ENCODE results near the gene PDE11A. TPM values are rescaled to one million over a fixed set of nuclear protein-coding genes. Genes with fewer than 3 reads are reported as not detected.
A peak's percentile ranks its signal among the peaks of the same experiment; 100 is the strongest.

Gene PDE11A
- total and polyA plus RNA-seq, 9 donors, result 0.15 to 2.0 (median 0.42) TPM; not detected in 1

DNA sequence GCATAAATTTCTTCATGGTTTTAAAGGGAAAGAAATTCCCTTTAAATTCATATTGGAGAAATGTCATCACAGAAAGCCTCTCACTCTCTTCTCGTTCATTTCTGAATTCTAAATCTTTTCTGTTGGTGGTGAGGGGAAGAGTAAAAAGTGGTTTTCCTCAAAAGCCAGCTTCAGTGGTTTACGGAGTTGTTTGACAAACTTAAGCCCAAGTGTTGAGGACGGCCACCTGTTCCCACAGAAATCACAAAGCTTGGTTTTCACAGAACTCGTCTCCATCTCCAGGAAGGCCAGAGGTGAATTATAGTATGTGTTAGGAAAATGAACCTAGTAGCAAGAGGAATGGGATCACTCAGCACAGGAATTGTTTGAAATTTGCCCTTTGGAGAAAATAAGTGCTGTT is 316.2 kb downstream of the PDE11A start:
- no peaks in the 10 kb centered on the region for H3K9me3 ChIP-seq
- H3K27me3 ChIP-seq, result no peaks in the 10 kb centered on the region
- no peak for DNase-seq
- H3K4me3 ChIP-seq, result no peak overlapping the region
- no peaks in the 10 kb centered on the region for H3K36me3 ChIP-seq
- peaks cover 17% of the 10 kb centered on the region for H3K4me1 ChIP-seq (ENCODE audit: insufficient read depth)
- TF ChIP-seq POLR2A (IDR thresholded peaks at IDR 0.05), result no peak
- TF ChIP-seq, protein P1, sequence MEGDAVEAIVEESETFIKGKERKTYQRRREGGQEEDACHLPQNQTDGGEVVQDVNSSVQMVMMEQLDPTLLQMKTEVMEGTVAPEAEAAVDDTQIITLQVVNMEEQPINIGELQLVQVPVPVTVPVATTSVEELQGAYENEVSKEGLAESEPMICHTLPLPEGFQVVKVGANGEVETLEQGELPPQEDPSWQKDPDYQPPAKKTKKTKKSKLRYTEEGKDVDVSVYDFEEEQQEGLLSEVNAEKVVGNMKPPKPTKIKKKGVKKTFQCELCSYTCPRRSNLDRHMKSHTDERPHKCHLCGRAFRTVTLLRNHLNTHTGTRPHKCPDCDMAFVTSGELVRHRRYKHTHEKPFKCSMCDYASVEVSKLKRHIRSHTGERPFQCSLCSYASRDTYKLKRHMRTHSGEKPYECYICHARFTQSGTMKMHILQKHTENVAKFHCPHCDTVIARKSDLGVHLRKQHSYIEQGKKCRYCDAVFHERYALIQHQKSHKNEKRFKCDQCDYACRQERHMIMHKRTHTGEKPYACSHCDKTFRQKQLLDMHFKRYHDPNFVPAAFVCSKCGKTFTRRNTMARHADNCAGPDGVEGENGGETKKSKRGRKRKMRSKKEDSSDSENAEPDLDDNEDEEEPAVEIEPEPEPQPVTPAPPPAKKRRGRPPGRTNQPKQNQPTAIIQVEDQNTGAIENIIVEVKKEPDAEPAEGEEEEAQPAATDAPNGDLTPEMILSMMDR (IDR thresholded peaks at IDR 0.05), result no peak
- TF ChIP-seq EP300 (IDR thresholded peaks at IDR 0.05), result no peak
- intact Hi-C loops (cut with DNase I), result loop anchor here in 2 of 4 donors (5.0 to 10.0 kb wide), 3 partner anchors 152 to 592 kb away; no protein-coding TSS in a partner anchor
- 17 to 46% (median 41%) methylated on average over 4 of the region's 4 CpGs for WGBS, 3 donors
- peak overlapping the region in 1 of 2 donors; percentile 76 for H3K27ac ChIP-seq

GRCh38 chr2:177754492-177754873 is 318.1 kb downstream of the PDE11A start:
- intact Hi-C loops (cut with DNase I), result loop anchor here in 1 of 4 donors (10.0 kb wide), 2 partner anchors 150 to 590 kb away; no protein-coding TSS in a partner anchor
- 3 to 6% (median 5%) methylated on average over 4 of the region's 4 CpGs for WGBS, 3 donors
- Histone ChIP-seq H3K27ac (peak overlapping the region; percentile 30 to 76), H3K36me3 (no peaks in the 10 kb centered on the region), H3K4me3 (no peak overlapping the region), H3K27me3 (no peaks in the 10 kb centered on the region), H3K9me3 (no peaks in the 10 kb centered on the region), H3K4me1 (ENCODE audit: insufficient read depth) (peaks cover 17% of the 10 kb centered on the region)
- TF ChIP-seq, protein P1 (IDR thresholded peaks at IDR 0.05), result no peak
- TF ChIP-seq POLR2A (IDR thresholded peaks at IDR 0.05) (no peak), EP300 (IDR thresholded peaks at IDR 0.05) (no peak)
- peak; percentile 25 to 57 (median 39) for DNase-seq

- Histone ChIP-seq H3K9me3 (no peaks in the 10 kb centered on the region), H3K4me1 (ENCODE audit: insufficient read depth) (peaks cover 17% of the 10 kb centered on the region), H3K4me3 (no peak overlapping the region), H3K27ac (peak overlapping the region in 1 of 2 donors; percentile 76), H3K36me3 (no peaks in the 10 kb centered on the region), H3K27me3 (no peaks in the 10 kb centered on the region)
- TF ChIP-seq EP300 (IDR thresholded peaks at IDR 0.05) (peak; percentile 71), POLR2A (IDR thresholded peaks at IDR 0.05) (no peak)
- TF ChIP-seq, protein P1 (IDR thresholded peaks at IDR 0.05), result no peak
- WGBS, 3 donors, result 5 to 15% (median 12%) methylated on average over 5 of the region's 5 CpGs
- intact Hi-C loops (cut with DNase I), result loop anchor here in 1 of 4 donors (10.0 kb wide), 2 partner anchors 149 to 589 kb away; no protein-coding TSS in a partner anchor
- peak; percentile 75 to 85 (median 79) for DNase-seq
These were observed 318.7 kb downstream of the PDE11A start for GRCh38 chr2:177753682-177754491.

DNA sequence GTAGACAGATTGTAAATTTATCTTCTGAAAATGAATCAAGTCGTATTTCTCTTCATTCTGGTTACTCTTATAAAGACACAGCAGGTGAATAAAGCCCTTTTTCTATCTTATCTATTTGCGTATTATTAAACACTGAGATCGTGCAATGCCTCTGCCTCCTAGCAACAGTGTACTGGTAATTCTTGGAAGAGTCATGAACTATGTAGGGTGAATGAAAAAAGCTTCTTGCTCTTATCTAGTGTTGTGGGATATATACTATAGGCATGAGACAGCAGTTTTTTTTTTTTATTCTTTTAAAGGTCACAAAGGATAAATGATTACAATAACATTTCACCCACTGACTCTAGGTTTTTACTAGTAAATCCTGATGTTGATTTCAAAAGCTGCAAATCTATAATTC is 324.2 kb downstream of the PDE11A start:
- H3K36me3 ChIP-seq, result no peaks in the 10 kb centered on the region
- DNase-seq, result no peak
- H3K9me3 ChIP-seq, result no peaks in the 10 kb centered on the region
- H3K4me3 ChIP-seq, result no peak overlapping the region
- H3K27ac ChIP-seq, result no peak overlapping the region
- no peaks in the 10 kb centered on the region for H3K4me1 ChIP-seq (ENCODE audit: insufficient read depth)
- H3K27me3 ChIP-seq, result no peaks in the 10 kb centered on the region
- intact Hi-C loops (cut with DNase I), result no loop called here
- WGBS, 3 donors, result 65 to 76% (median 73%) methylated on average over 3 of the region's 3 CpGs
- TF ChIP-seq EP300 (IDR thresholded peaks at IDR 0.05), result no peak
- TF ChIP-seq, protein P1 (IDR thresholded peaks at IDR 0.05), result no peak
- TF ChIP-seq POLR2A (IDR thresholded peaks at IDR 0.05), result no peak
